T-helper 2 cell (primary cell): ENCODE measurements around the gene ENDOD1.
"Not testable (repeated sequence)": the region's sequence is repeated elsewhere in the genome, so short reads cannot be mapped to it uniquely, and the experiment has no call there.

Experiments
- DNase-seq, 5 experiments: peaks; one replicate each; pipeline versions ENCODE4 v3.0.0 to v3.0.0-alpha.2; 2012 to 2022

The ENDOD1 gene

GRCh38 chr11:95104856-95105255 is 15.2 kb downstream of the ENDOD1 start:
- no peak for DNase-seq

GRCh38 chr11:95108159-95108611 is 18.5 kb downstream of the ENDOD1 start:
- no peak for DNase-seq

- DNase-seq = no peak
Measured at GRCh38 chr11:95108671-95109551, 19.3 kb downstream of the ENDOD1 start.

GRCh38 chr11:95111471-95111870 is 21.8 kb downstream of the ENDOD1 start:
- DNase-seq = not testable (repeated sequence)

- DNase-seq = no peak
Measured at GRCh38 chr11:95111923-95112540, 22.4 kb downstream of the ENDOD1 start.

- DNase-seq = no peak
Measured at GRCh38 chr11:95115597-95115996, 26.0 kb downstream of the ENDOD1 start.

- no peak for DNase-seq
Measured at GRCh38 chr11:95119361-95120060, 29.9 kb downstream of the ENDOD1 start.

- DNase-seq = no peak
Measured at GRCh38 chr11:95121698-95122097, 32.1 kb downstream of the ENDOD1 start.

- no peak for DNase-seq
Measured at GRCh38 chr11:95123556-95123955, 33.9 kb downstream of the ENDOD1 start.

GRCh38 chr11:95128602-95129001 is 39.0 kb downstream of the ENDOD1 start:
- no peak for DNase-seq

GRCh38 chr11:95132956-95133355 is 43.3 kb downstream of the ENDOD1 start:
- no peak for DNase-seq

GRCh38 chr11:95134491-95134890 is 44.8 kb downstream of the ENDOD1 start:
- no peak for DNase-seq

GRCh38 chr11:95135155-95135554 is 45.5 kb downstream of the ENDOD1 start:
- no peak for DNase-seq

- no peak for DNase-seq
Measured at GRCh38 chr11:95135880-95136279, 46.2 kb downstream of the ENDOD1 start.

- DNase-seq = not testable (repeated sequence)
Measured at GRCh38 chr11:95136747-95137146, 47.1 kb downstream of the ENDOD1 start.

- no peak for DNase-seq
Measured at GRCh38 chr11:95137299-95137698, 47.7 kb downstream of the ENDOD1 start.

GRCh38 chr11:95138448-95138847 is 48.8 kb downstream of the ENDOD1 start:
- DNase-seq = peak in 1 of 5 experiments; percentile 56

- DNase-seq = no peak
Measured at GRCh38 chr11:95140397-95141033, 50.9 kb downstream of the ENDOD1 start.

GRCh38 chr11:95142431-95142830 is 52.8 kb downstream of the ENDOD1 start:
- DNase-seq = no peak

GRCh38 chr11:95143106-95143681 is 53.5 kb downstream of the ENDOD1 start:
- DNase-seq = no peak

GRCh38 chr11:95144313-95145235 is 54.9 kb downstream of the ENDOD1 start:
- DNase-seq = peak in 1 of 5 experiments; percentile 47
